Measurements from ENCODE around the gene DHRS7.

Gene DHRS7, protein sequence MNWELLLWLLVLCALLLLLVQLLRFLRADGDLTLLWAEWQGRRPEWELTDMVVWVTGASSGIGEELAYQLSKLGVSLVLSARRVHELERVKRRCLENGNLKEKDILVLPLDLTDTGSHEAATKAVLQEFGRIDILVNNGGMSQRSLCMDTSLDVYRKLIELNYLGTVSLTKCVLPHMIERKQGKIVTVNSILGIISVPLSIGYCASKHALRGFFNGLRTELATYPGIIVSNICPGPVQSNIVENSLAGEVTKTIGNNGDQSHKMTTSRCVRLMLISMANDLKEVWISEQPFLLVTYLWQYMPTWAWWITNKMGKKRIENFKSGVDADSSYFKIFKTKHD

GRCh38 chr14:60164712-60165546 lies at the start of gene DHRS7:
DHRS7 (minus strand) TSS chr14:60165398; CDS start chr14:60165309, 89 bp downstream.
- POLR2A ChIA-PET (ENCODE audit: low non-redundant PET) = interaction anchor here (0.6 kb wide), 1 partner anchor 13 kb away, joined by 3 read pairs; no protein-coding TSS in a partner anchor
- CTCF ChIA-PET = interaction anchor here (0.5 to 1.1 kb wide), 4 partner anchors 10 to 681 kb away, joined by 3 read pairs; no protein-coding TSS in a partner anchor

GRCh38 chr14:60214415-60215126 lies 49.4 kb upstream of the DHRS7 start:
- no peak for TF ChIP-seq CTCF (conservative IDR thresholded peaks at IDR 0.05; ENCODE audit: low read depth)
- ChIA-PET POLR2A (ENCODE audit: low non-redundant PET) (no interaction called here), CTCF (no interaction called here)
- no peak overlapping the region for H3K27ac ChIP-seq
- DNase-seq (ENCODE audit: low spot score) = no peak

More at GRCh38 chr14:60164712-60165546, at the start of gene DHRS7:
- H3K27ac ChIP-seq = peak within 1 kb of the TSS; percentile 95
- peak; percentile 66; the same call in 1 of the 2 replicates for TF ChIP-seq CTCF (conservative IDR thresholded peaks at IDR 0.05; ENCODE audit: low read depth)
- DNase-seq (ENCODE audit: low spot score) = peak; percentile 74

GRCh38 chr14:60214003-60214402 lies 48.8 kb upstream of the DHRS7 start:
- no peak for DNase-seq (ENCODE audit: low spot score)
- no peak for TF ChIP-seq CTCF (conservative IDR thresholded peaks at IDR 0.05; ENCODE audit: low read depth)
- CTCF ChIA-PET = no interaction called here
- no peak overlapping the region for H3K27ac ChIP-seq
- POLR2A ChIA-PET (ENCODE audit: low non-redundant PET) = no interaction called here

GRCh38 chr14:60212503-60213371 lies 47.5 kb upstream of the DHRS7 start:
- no peak overlapping the region for H3K27ac ChIP-seq
- ChIA-PET CTCF (no interaction called here), POLR2A (ENCODE audit: low non-redundant PET) (no interaction called here)
- TF ChIP-seq CTCF (conservative IDR thresholded peaks at IDR 0.05; ENCODE audit: low read depth) = no peak
- DNase-seq (ENCODE audit: low spot score) = no peak

DNA sequence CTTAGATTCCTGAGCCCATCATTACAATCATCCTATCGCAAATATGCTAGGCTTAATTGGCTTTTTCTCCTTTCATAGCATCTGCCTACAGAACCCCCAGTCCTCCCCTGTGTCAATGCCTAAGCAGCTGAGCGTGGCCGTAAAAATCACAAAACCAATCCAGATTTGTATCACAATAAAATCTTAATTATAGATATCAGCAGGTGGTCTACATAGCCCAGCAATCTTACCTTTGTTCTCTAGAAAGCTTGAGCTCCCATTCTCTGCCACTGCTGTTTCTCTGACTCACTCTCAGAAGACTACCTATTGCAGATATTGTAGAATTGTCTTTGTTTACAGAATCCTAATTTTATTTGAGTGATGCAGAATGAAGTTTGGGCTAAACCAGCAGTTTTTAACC lies 46.0 kb upstream of the DHRS7 start:
- no peak overlapping the region for H3K27ac ChIP-seq
- no peak for TF ChIP-seq CTCF (conservative IDR thresholded peaks at IDR 0.05; ENCODE audit: low read depth)
- CTCF ChIA-PET = interaction anchor here (1.0 kb wide), 1 partner anchor 246 kb away, joined by 4 read pairs; no protein-coding TSS in a partner anchor
- DNase-seq (ENCODE audit: low spot score) = no peak
- POLR2A ChIA-PET (ENCODE audit: low non-redundant PET) = no interaction called here
